Measurements from ENCODE around the gene FIS1.

- TF ChIP-seq RAD21 (IDR thresholded peaks at IDR 0.05; ENCODE audit: insufficient read depth, low read depth, low read length) (no peak), POLR2A (IDR thresholded peaks at IDR 0.05; ENCODE audit: low read depth, low read length) (no peak; the same call in 1 of the 2 replicates), TAF1 (IDR thresholded peaks at IDR 0.05; ENCODE audit: borderline replicate concordance, low read depth, low read length) (no peak), RAD51 (IDR thresholded peaks at IDR 0.05) (no peak), BCL11A (IDR thresholded peaks at IDR 0.05; ENCODE audit: low read depth, low read length) (no peak), POLR2AphosphoS5 (IDR thresholded peaks at IDR 0.05; ENCODE audit: low read length) (no peak), CEBPB (IDR thresholded peaks at IDR 0.05; ENCODE audit: borderline replicate concordance in 1 of 2, low read depth in 2 of 2, low read length in 2 of 2) (no peak), SIN3A (IDR thresholded peaks at IDR 0.05; ENCODE audit: low read depth, low read length) (no peak), CUX1 (IDR thresholded peaks at IDR 0.05; ENCODE audit: insufficient replicate concordance, low read depth, low read length) (no peak), CBX3 (IDR thresholded peaks at IDR 0.05; ENCODE audit: borderline replicate concordance, low read depth) (no peak)
- TF ChIP-seq, protein P1, sequence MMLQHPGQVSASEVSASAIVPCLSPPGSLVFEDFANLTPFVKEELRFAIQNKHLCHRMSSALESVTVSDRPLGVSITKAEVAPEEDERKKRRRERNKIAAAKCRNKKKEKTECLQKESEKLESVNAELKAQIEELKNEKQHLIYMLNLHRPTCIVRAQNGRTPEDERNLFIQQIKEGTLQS (IDR thresholded peaks at IDR 0.05; ENCODE audit: borderline replicate concordance, extremely low read depth, low read depth, low read length) = no peak
- TF ChIP-seq, protein P2, sequence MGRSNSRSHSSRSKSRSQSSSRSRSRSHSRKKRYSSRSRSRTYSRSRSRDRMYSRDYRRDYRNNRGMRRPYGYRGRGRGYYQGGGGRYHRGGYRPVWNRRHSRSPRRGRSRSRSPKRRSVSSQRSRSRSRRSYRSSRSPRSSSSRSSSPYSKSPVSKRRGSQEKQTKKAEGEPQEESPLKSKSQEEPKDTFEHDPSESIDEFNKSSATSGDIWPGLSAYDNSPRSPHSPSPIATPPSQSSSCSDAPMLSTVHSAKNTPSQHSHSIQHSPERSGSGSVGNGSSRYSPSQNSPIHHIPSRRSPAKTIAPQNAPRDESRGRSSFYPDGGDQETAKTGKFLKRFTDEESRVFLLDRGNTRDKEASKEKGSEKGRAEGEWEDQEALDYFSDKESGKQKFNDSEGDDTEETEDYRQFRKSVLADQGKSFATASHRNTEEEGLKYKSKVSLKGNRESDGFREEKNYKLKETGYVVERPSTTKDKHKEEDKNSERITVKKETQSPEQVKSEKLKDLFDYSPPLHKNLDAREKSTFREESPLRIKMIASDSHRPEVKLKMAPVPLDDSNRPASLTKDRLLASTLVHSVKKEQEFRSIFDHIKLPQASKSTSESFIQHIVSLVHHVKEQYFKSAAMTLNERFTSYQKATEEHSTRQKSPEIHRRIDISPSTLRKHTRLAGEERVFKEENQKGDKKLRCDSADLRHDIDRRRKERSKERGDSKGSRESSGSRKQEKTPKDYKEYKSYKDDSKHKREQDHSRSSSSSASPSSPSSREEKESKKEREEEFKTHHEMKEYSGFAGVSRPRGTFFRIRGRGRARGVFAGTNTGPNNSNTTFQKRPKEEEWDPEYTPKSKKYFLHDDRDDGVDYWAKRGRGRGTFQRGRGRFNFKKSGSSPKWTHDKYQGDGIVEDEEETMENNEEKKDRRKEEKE (IDR thresholded peaks at IDR 0.05) = no peak
- TF ChIP-seq, protein P3, sequence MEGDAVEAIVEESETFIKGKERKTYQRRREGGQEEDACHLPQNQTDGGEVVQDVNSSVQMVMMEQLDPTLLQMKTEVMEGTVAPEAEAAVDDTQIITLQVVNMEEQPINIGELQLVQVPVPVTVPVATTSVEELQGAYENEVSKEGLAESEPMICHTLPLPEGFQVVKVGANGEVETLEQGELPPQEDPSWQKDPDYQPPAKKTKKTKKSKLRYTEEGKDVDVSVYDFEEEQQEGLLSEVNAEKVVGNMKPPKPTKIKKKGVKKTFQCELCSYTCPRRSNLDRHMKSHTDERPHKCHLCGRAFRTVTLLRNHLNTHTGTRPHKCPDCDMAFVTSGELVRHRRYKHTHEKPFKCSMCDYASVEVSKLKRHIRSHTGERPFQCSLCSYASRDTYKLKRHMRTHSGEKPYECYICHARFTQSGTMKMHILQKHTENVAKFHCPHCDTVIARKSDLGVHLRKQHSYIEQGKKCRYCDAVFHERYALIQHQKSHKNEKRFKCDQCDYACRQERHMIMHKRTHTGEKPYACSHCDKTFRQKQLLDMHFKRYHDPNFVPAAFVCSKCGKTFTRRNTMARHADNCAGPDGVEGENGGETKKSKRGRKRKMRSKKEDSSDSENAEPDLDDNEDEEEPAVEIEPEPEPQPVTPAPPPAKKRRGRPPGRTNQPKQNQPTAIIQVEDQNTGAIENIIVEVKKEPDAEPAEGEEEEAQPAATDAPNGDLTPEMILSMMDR (IDR thresholded peaks at IDR 0.05 in 2 of 3, conservative IDR thresholded peaks at IDR 0.05 in 1 of 3; ENCODE audit: control insufficient read depth in 2 of 3, extremely low read depth in 1 of 3, insufficient read depth in 1 of 3, low read depth in 3 of 3, low read length in 3 of 3) = no peak
Observed at GRCh38 chr7:101236292-101236835, 8.5 kb downstream of the FIS1 start.
